Trophoblast cell (in vitro differentiated cells and primary cell): ENCODE results near the gene NR3C1.

Experiments
- DNase-seq, 2 donors: peaks; one replicate each; pipeline ENCODE4 v3.0.0-alpha.2; 2016
- H2AFZ ChIP-seq: 2 replicates; pipeline ENCODE4 v1.6.1; 2013; ENCODE audit warnings: low read length, moderate library complexity, mild to moderate bottlenecking; ENCODE audit not compliant: insufficient read depth, poor library complexity
- H2AK5ac ChIP-seq: 2 replicates; pipeline ENCODE4 v1.6.1; 2013; ENCODE audit warnings: mild to moderate bottlenecking, low read length
- H2BK120ac ChIP-seq: 2 replicates; pipeline ENCODE4 v1.6.1; 2013; ENCODE audit warnings: low read length, mild to moderate bottlenecking, moderate library complexity; ENCODE audit not compliant: insufficient read depth, poor library complexity
- H2BK12ac ChIP-seq: 2 replicates; pipeline ENCODE4 v1.6.1; 2013; ENCODE audit warnings: mild to moderate bottlenecking, low read length, moderate library complexity
- H2BK5ac ChIP-seq: 2 replicates; pipeline ENCODE4 v1.6.1; 2013; ENCODE audit warnings: low read length, low read depth, moderate library complexity, mild to moderate bottlenecking; ENCODE audit not compliant: poor library complexity
- H3K14ac ChIP-seq: 2 replicates; pipeline ENCODE4 v1.6.1; 2013; ENCODE audit warnings: mild to moderate bottlenecking, low read length
- H3K18ac ChIP-seq: 2 replicates; pipeline ENCODE4 v1.6.1; 2013; ENCODE audit warnings: mild to moderate bottlenecking, low read length
- H3K23ac ChIP-seq: 2 replicates; pipeline ENCODE4 v1.6.1; 2013; ENCODE audit warnings: low read length
- H3K27ac ChIP-seq: 2 replicates; pipeline ENCODE4 v1.5.1; 2013; ENCODE audit warnings: low read depth, mild to moderate bottlenecking, inconsistent platforms, low read length, moderate library complexity
- H3K27me3 ChIP-seq: 2 replicates; pipeline ENCODE4 v1.6.1; 2013; ENCODE audit warnings: inconsistent platforms, mild to moderate bottlenecking, low read length, moderate library complexity; ENCODE audit not compliant: insufficient read depth
- H3K36me3 ChIP-seq, 2 experiments: 1 replicate in 1 of 2; 2 replicates in 1 of 2; pipeline ENCODE4 v1.6.1; 2013; ENCODE audit warnings: low read length in 2 of 2, mild to moderate bottlenecking in 2 of 2, moderate library complexity in 1 of 2; ENCODE audit not compliant: insufficient read depth in 2 of 2, control insufficient read depth in 1 of 2
- H3K4ac ChIP-seq: 2 replicates; pipeline ENCODE4 v1.6.1; 2013; ENCODE audit warnings: low read depth, mild to moderate bottlenecking, low read length, moderate library complexity
- H3K4me1 ChIP-seq, 2 experiments: 1 replicate in 1 of 2; 2 replicates in 1 of 2; pipeline ENCODE4 v1.6.1; 2013; ENCODE audit warnings: low read length in 2 of 2, mild to moderate bottlenecking in 2 of 2, moderate library complexity in 1 of 2; ENCODE audit not compliant: insufficient read depth in 2 of 2, control insufficient read depth in 1 of 2
- H3K4me2 ChIP-seq: 2 replicates; pipeline ENCODE4 v1.6.1; 2013; ENCODE audit warnings: inconsistent platforms, mild to moderate bottlenecking, low read length, moderate library complexity
- H3K4me3 ChIP-seq: 2 replicates; pipeline ENCODE4 v1.5.1; 2013; ENCODE audit warnings: mild to moderate bottlenecking, low read depth, low read length, inconsistent platforms
- H3K79me1 ChIP-seq: one replicate; pipeline ENCODE4 v1.6.1; 2013; ENCODE audit warnings: low read length
- H3K79me2 ChIP-seq: 2 replicates; pipeline ENCODE4 v1.6.1; 2013; ENCODE audit warnings: low read length, mild to moderate bottlenecking; ENCODE audit not compliant: control insufficient read depth, insufficient read depth, poor library complexity
- H3K9ac ChIP-seq: 2 replicates; pipeline ENCODE4 v1.6.1; 2013; ENCODE audit warnings: mild to moderate bottlenecking, low read length
- H3K9me3 ChIP-seq: 2 replicates; pipeline ENCODE4 v1.6.1; 2013; ENCODE audit warnings: low read depth, mild to moderate bottlenecking, control low read depth, inconsistent platforms, low read length; ENCODE audit not compliant: insufficient read depth
- H4K12ac ChIP-seq: 2 replicates; pipeline ENCODE4 v1.6.1; 2013; ENCODE audit warnings: low read depth, mild to moderate bottlenecking, low read length, moderate library complexity
- H4K8ac ChIP-seq: 2 replicates; pipeline ENCODE4 v1.6.1; 2013; ENCODE audit warnings: low read depth, mild to moderate bottlenecking, low read length, moderate library complexity
- H4K91ac ChIP-seq: one replicate; pipeline ENCODE4 v1.6.1; 2013; ENCODE audit warnings: low read depth, mild to moderate bottlenecking, low read length, moderate library complexity
- WGBS: extraction: QIAGEN DNeasy Blood & Tissue Kit; methylation state at CpG from one replicate; pipeline ENCODE4 v1.1.7; 2013; ENCODE audit warnings: missing lambda C conversion rate; ENCODE audit not compliant: insufficient read length, insufficient coverage; ENCODE audit errors: extremely low coverage; 5-methylcytosine and 5-hydroxymethylcytosine counted together

Gene NR3C1

GRCh38 chr5:143236682-143237081, 166.8 kb downstream of the NR3C1 start:
- Histone ChIP-seq H3K4me3 (no peak overlapping the region), H2BK5ac (no peak overlapping the region), H2BK12ac (no peak overlapping the region), H3K4ac (no peak overlapping the region), H4K12ac (no peak overlapping the region), H3K79me1 (no peaks in the 10 kb centered on the region), H2BK120ac (no peak overlapping the region), H3K4me2 (no peak overlapping the region), H3K9ac (no peak overlapping the region), H3K23ac (no peak overlapping the region), H2AFZ (no peak overlapping the region), H3K27me3 (no peaks in the 10 kb centered on the region), H3K14ac (no peak overlapping the region), H2AK5ac (no peak overlapping the region), H3K18ac (no peak overlapping the region), H4K8ac (no peak overlapping the region), H3K36me3 (no peaks in the 10 kb centered on the region), H3K9me3 (no peaks in the 10 kb centered on the region), H3K4me1 (no peaks in the 10 kb centered on the region), H4K91ac (no peak overlapping the region), H3K27ac (no peak overlapping the region), H3K79me2 (no peaks in the 10 kb centered on the region)
- no peak for DNase-seq
- WGBS: no CpG with 5 or more reads among the region's 2 CpGs

GRCh38 chr5:143235423-143235822, 168.1 kb downstream of the NR3C1 start:
- no peak overlapping the region for H3K4ac ChIP-seq
- no peak overlapping the region for H3K4me2 ChIP-seq
- H3K36me3 ChIP-seq: no peaks in the 10 kb centered on the region
- DNase-seq: no peak
- no peaks in the 10 kb centered on the region for H3K79me2 ChIP-seq
- no peak overlapping the region for H2BK5ac ChIP-seq
- no peak overlapping the region for H3K18ac ChIP-seq
- H2AFZ ChIP-seq: no peak overlapping the region
- H4K91ac ChIP-seq: no peak overlapping the region
- no peaks in the 10 kb centered on the region for H3K4me1 ChIP-seq
- no peak overlapping the region for H4K8ac ChIP-seq
- no peak overlapping the region for H3K27ac ChIP-seq
- H3K79me1 ChIP-seq: no peaks in the 10 kb centered on the region
- H2BK120ac ChIP-seq: no peak overlapping the region
- no CpG with 5 or more reads among the region's 3 CpGs for WGBS
- no peak overlapping the region for H3K9ac ChIP-seq
- H3K23ac ChIP-seq: no peak overlapping the region
- H2BK12ac ChIP-seq: no peak overlapping the region
- H3K9me3 ChIP-seq: no peaks in the 10 kb centered on the region
- no peaks in the 10 kb centered on the region for H3K27me3 ChIP-seq
- no peak overlapping the region for H2AK5ac ChIP-seq
- H3K14ac ChIP-seq: no peak overlapping the region
- no peak overlapping the region for H4K12ac ChIP-seq
- H3K4me3 ChIP-seq: no peak overlapping the region

- no peak overlapping the region for H2AK5ac ChIP-seq
- no peaks in the 10 kb centered on the region for H3K79me1 ChIP-seq
- H4K8ac ChIP-seq: no peak overlapping the region
- H3K23ac ChIP-seq: no peak overlapping the region
- H3K9ac ChIP-seq: no peak overlapping the region
- no peak overlapping the region for H3K14ac ChIP-seq
- H3K4me3 ChIP-seq: no peak overlapping the region
- H2BK5ac ChIP-seq: no peak overlapping the region
- no peaks in the 10 kb centered on the region for H3K9me3 ChIP-seq
- no peak overlapping the region for H4K12ac ChIP-seq
- H3K4me1 ChIP-seq: no peaks in the 10 kb centered on the region
- DNase-seq: no peak
- no peak overlapping the region for H4K91ac ChIP-seq
- H2AFZ ChIP-seq: no peak overlapping the region
- WGBS: no CpG with 5 or more reads among the region's 9 CpGs
- H2BK120ac ChIP-seq: no peak overlapping the region
- no peak overlapping the region for H2BK12ac ChIP-seq
- H3K27me3 ChIP-seq: no peaks in the 10 kb centered on the region
- no peak overlapping the region for H3K4ac ChIP-seq
- H3K79me2 ChIP-seq: no peaks in the 10 kb centered on the region
- no peaks in the 10 kb centered on the region for H3K36me3 ChIP-seq
- no peak overlapping the region for H3K4me2 ChIP-seq
- H3K27ac ChIP-seq: no peak overlapping the region
- H3K18ac ChIP-seq: no peak overlapping the region
Measured at GRCh38 chr5:143234162-143234842, 169.2 kb downstream of the NR3C1 start.

GRCh38 chr5:143233031-143233430, 170.5 kb downstream of the NR3C1 start:
- no peaks in the 10 kb centered on the region for H3K79me2 ChIP-seq
- no peak overlapping the region for H3K4ac ChIP-seq
- H2BK12ac ChIP-seq: no peak overlapping the region
- no peak overlapping the region for H3K27ac ChIP-seq
- H3K79me1 ChIP-seq: no peaks in the 10 kb centered on the region
- no peak overlapping the region for H2BK120ac ChIP-seq
- no peaks in the 10 kb centered on the region for H3K9me3 ChIP-seq
- no peak overlapping the region for H3K18ac ChIP-seq
- WGBS: no CpG with 5 or more reads among the region's 2 CpGs
- no peak overlapping the region for H3K14ac ChIP-seq
- DNase-seq: no peak
- H3K4me1 ChIP-seq: no peaks in the 10 kb centered on the region
- H3K27me3 ChIP-seq: no peaks in the 10 kb centered on the region
- no peak overlapping the region for H4K12ac ChIP-seq
- no peaks in the 10 kb centered on the region for H3K36me3 ChIP-seq
- no peak overlapping the region for H3K4me2 ChIP-seq
- no peak overlapping the region for H3K4me3 ChIP-seq
- H3K23ac ChIP-seq: no peak overlapping the region
- H2BK5ac ChIP-seq: no peak overlapping the region
- no peak overlapping the region for H4K91ac ChIP-seq
- no peak overlapping the region for H4K8ac ChIP-seq
- H2AK5ac ChIP-seq: no peak overlapping the region
- no peak overlapping the region for H3K9ac ChIP-seq
- H2AFZ ChIP-seq: no peak overlapping the region
